Posterior cingulate gyrus (tissue), 11 donors: ENCODE results near the gene TRIM66.
A peak's percentile ranks its signal among the peaks of the same experiment; 100 is the strongest.

Experiments used
- DNase-seq, 10 donors: peaks; one replicate each; pipeline versions ENCODE4 v3.0.0 to v3.0.0-alpha.2; 2020 to 2021; ENCODE audit warnings: mixed read lengths in 3 of 10
- intact Hi-C: fragments of 100-400 bp; cut with DNase I; formaldehyde crosslinking; loops from one replicate; pipeline ENCODE4 v1.15.1; 2023

TRIM66 gene

DNA sequence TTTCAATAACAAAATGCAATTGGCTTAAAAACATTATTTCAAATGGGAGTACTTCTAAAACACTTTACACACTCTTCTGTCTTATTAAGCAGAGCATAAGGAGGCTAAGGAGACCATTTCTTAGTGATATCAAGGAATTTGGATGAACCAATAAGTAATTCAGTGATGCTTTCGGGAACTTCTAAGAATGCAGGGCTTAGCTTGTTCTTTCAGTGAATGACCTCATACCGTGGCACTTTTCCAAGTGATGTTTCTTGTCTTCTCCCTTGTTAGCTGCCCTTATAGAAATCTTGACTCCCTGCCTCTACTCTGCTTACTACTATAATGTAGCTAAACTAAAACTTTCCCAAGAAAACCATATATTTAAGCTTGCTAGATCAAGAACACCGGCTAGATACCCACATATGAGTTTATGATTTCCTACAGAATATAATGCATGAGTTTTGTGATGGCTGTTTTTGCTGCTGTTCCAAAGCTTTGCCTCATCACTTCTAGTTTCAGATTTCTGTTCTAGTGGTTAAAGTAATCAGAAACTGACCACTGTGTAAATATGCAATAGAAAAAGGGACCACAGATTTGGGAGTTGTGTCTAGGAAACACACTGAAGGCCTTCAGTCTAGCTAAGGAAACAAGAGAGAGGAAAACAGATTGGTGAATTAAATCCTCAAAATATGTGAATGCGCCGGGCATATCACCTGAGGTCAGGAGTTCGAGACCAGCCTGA, 50.9 kb downstream of the TRIM66 start:
- intact Hi-C loops, result no loop called here
- no peak for DNase-seq

DNA sequence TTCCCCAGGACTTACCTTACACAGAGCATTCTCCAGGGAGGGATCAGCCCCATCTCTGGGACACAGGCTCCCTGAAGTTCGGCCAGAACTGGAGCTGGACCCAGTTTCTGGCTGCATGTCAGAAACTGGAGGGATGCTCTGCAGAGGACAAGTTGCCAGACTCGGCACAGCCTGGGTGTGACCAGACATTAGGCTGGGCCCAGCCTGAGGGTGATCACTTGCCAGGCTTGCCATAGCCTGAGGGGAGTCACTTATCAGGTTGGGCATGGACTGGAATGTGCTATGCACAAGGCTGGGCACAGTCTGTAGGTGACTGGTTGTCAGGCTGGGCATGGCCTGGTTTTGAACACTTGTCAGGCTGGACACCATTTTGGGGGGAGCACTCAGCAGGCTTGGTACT, 57.8 kb downstream of the TRIM66 start:
- no peak for DNase-seq
- intact Hi-C loops, result no loop called here

DNA sequence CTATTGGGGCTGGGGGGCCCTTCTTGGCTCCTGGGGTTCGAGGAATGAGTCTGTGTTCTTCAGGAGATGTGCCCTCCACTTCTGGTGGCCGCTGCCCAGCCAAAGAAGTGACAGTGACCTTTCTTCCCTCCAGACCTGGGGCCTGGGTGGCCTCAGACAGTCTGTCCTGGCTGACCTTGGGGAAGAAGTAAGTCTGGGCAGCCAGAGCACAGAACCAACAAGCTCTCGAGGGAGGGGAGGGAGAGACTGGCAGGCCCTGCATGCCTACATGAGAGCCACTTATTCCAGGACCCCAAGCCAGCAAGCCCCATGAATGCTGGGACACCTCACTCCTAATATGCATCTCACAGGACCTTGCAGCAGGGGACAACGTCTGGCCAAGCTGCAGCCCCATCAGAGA, 61.3 kb downstream of the TRIM66 start:
- no peak for DNase-seq
- intact Hi-C loops, result no loop called here

DNA sequence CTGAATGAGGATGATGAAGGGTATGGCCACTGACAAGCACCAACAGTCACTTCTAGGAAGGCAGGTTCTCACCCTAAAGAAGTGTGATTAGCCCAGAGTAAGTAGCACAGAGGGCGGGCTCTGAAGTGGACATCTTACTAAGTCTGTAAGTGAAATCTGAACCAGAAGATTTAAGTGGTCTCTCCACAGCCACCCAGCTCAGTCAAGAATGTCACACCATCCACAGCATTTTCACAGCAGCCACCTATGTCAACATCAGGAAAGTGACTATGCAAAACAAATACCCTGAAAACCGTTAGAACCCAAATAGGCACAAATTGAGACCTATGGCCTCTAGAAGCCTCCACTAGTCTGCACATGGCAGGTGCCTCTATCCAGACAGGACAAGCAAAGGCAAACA, 65.4 kb downstream of the TRIM66 start:
- intact Hi-C loops, result no loop called here
- no peak for DNase-seq

DNA sequence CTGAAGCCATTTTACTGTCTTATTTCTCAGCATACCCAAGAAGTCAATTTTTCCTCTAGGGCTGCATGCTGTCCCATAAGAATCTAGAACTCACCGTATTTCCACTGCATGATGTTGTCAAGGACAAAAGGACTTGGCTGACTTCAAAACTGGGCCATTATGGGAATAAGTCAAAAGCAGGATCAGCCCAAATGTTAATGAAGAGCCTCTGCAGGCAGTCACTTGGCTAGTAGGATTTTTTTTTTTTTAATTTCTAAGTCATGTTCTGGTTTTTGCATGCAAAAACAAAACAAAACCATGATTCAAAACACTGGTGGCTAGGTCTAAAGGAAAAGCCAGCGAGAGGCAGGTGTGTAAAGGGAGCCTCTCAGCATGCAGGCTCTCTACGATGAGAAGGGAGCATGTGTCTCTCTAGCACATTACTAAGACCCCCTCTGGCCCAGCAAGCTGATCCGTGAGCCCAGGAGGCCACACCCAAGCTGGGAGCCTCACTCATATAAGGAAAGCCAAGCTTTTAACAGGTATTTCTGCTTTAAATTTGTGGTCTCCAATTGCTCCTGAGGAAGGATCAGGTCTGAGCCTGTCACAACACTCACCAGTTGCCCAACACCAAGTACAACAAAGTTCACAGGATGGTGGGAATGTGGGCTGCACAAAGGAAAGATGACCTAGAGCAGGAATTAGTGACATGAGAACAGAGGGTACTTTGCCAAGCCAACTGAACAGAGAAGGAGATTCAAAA, 67.0 kb downstream of the TRIM66 start:
- intact Hi-C loops, result no loop called here

DNA sequence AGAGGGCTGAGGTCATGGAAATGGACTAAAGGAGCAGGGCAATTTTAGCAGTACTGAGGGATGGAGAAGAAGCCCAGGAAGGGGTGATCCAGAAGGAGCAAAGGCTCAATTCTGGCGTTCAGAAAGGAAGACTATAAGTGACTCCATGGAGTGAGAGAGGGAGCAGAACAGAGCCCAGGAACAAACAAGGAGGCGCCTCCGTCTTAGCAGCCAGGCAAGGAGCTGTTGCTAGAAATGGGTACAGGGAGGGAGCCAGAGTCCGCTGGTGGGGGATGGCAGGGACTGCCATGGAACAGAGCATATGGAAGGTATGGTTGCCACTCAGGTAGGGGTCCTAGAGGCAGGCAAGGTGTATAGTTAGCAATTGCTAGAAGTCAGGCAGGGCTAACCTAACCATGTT, 68.0 kb downstream of the TRIM66 start:
- intact Hi-C loops, result no loop called here
- no peak for DNase-seq

More for the DNA sequence above, 67.0 kb downstream of the TRIM66 start:
- no peak for DNase-seq

DNA sequence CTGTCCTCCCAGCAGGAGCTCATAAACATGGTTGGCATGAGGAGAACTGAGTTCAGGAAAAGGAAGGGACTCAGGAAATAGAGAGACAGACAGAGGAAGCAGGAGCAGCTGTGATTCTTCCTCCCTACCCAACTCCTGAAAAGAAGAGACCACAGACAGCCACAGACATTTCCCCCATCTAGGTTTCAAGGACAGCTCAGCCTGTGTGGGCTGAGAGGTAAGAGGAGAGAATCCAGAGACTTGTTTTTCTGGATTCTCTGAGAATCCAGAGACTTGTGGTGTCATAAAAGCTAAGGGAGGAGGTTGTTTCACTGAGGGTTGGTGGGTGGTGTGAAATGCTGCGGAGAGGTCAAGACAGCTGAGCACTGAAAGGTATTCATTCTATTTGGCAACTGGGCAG, 69.4 kb downstream of the TRIM66 start:
- no peak for DNase-seq
- intact Hi-C loops, result no loop called here

DNA sequence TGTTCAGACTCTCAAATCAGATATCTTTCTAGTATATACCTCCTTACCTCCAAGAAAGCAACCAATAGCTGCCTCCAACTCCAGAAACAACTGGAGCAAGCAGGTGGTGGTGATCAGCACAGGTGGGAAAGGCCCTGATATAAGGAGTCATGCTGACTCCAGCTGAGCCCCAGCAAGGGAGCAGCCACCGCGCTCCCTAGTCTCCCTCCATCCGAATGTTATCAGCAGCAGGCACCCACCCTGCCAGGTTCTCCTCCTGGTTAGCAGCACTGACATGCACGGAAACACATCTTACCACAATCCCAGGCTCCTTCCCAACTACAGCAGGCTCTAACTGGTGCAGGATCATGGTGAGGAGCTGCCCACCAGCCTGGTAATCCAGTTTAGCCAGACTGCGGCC, 69.9 kb downstream of the TRIM66 start:
- no peak for DNase-seq
- intact Hi-C loops, result no loop called here

DNA sequence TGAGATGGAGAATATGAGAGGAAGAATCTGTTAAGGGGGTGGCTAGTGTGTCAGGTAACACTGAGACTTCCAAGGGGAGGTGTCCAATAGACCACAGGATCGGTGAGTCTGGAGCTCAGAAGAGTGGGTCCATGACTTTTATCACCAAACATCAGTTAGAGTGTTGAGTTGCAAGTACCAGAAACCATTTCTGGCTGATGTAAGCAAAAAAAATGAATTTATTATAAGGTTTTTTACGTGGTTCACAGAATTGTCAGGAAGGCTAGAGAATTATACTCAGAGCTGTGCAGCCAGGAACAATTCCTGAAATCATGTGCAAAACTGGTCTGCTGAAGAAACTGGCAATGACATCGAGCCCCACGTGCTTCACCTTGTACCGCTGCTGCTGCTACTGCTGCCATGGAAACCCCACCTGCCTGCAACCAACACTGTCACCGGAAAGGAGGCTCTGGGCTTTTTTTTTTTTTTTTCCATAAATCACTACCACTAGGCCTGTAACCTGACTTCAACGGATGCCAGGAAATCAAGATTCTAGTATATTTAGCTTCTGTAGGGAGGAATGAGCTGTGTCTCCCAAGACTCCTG, 71.8 kb downstream of the TRIM66 start:
- peak in 1 of 10 donors; percentile 74 for DNase-seq
- intact Hi-C loops, result no loop called here

DNA sequence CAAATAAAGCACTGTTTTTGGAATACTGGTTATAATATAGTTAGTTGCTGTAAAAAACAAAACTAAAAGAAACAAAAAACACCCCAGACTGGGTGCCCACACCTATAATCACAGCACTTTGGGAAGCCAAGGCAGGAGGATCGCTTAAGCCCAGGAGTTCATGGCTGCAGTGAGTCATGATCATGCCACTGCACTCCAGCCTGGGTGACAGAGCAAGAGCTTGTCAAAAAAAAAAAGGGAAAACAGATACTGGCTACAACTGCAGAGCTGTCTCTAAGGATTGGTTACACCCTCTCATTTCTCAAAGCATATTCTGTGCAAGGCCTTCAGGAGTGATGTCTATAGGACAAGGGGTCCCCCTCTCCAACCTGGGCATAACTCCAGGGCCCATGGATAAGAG, 73.8 kb downstream of the TRIM66 start:
- intact Hi-C loops, result no loop called here

DNA sequence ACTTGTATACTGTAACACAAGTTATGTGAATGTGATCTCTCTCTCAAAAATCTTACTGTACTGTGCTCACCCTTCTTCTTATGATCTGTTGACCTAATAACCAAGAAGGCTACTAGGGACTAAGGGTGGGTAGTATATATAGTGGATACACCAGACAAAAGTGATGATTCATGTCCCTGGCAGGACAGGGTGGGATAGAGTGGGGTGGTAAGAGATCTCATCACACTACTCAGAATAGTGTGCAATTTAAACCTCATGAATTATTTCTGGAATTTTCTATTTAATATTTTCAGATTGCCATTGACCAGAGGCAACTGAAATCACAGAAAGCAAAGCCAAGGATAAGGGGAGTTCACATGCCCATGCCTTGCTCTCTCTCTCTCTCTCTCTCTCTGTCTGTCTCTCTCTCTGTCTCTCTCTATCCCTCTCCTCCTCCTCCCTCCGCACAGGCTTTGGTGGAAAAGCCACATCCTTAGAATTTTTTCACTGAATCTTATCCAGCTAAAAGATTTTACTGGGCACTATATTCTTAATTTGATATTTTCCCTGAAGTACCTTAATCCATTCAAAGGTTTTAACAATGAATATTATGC, 76.4 kb downstream of the TRIM66 start:
- DNase-seq, result no peak
- intact Hi-C loops, result no loop called here

More for the DNA sequence above, 73.8 kb downstream of the TRIM66 start:
- no peak for DNase-seq

DNA sequence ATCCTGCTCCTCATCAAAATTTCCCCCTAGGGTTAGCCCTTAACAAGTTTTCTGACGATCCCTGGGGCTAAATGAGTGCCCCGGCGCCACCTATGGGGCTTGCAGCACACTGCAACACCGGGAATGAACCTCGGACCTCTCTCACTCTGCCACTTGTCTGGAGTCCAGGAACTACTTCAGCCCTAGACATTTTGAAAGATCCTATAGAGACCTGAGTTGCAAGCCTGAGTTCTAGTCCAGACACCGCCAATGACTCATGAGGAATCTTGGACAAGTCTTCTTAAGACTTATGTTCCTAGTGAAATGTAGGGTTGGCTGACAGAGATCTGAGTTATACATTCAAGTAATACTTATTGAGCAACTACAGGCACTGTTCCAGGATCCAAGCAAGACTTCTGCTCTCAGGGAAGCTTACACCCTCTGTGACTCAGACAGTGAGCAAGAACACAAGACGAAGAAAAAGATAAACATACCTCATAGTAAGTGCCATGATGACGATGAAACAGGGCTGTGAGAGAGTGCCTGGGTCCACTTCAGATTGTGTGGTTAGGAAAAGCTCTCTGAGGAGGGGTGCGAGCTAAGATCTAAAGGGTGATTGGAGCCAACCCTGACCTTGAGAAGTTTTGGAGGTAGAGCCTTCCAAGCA, 78.3 kb downstream of the TRIM66 start:
- no peak for DNase-seq

DNA sequence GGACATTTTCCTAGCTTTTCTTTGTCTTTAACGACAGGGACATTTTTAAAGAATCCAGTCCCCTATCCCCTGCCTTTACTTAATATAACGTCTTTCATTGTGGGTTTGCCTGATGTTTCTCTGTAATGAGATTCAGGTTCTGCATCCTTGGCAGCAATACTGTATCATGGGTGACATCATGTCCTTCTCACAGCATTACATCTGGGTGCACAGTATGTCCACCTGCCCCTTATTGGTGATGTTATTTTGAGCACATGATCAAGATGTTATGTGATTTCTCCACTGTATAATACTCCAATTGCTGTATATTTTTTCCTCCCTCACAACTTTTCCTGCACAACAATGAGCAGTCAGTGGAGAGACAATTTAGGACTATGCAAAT, 78.8 kb downstream of the TRIM66 start:
- intact Hi-C loops, result no loop called here
- DNase-seq, result no peak

More for the DNA sequence above, 78.3 kb downstream of the TRIM66 start:
- intact Hi-C loops, result no loop called here

DNA sequence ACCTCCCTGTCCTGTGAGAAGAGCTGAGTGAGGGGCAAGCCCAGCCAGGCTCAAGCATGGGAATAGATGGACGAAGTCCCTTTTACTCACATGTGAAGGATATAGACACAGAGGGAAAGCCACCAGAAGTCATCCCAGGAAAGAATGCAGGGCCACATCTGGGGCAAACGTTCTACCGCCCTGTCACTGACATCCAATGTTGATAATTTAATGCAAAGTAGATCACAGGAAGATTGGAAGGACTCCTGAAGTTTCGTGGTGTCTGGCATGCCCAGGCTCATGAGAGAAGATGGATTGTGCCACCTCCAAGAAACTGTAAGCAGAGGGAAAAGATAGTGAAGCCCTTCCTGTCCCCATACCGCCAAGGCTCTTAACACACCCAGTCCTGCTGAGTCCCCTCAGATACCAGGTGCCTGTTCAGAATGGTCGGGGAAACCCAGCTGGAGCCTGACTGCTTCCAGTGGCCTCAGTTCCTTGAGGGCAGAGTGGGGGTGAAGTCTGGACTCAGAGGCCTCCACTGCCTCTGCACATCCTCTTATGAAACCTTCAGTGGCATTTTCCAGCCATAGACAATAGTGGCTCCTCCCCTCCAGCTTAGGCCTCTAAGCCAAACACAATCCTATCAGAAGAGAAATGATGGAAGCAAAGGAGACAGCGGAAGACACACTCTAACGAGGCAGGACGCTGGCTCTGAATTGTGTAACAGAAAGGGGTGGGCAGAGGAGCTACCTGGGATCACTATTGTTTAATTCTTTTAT, 80.9 kb downstream of the TRIM66 start:
- DNase-seq, result no peak
- intact Hi-C loops, result no loop called here

DNA sequence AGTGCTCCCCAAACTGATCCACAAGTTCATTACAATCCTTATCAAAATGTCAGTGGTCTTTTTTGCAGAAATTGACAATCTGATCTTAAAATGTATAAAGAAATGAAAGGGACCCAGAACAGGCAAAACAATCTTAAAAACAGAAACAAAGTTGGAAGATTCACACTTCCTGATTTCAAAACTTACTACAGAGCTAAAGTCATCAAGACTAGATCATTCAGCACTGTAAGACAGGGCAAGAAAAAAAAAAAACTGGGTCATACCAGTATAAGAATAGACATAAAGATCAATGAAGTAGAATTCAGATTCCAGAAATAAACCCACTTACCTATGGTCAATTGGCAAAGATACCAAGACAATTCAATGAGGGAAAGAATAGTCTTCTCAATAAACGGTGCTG, 84.0 kb downstream of the TRIM66 start:
- no peak for DNase-seq
- intact Hi-C loops, result no loop called here

DNA sequence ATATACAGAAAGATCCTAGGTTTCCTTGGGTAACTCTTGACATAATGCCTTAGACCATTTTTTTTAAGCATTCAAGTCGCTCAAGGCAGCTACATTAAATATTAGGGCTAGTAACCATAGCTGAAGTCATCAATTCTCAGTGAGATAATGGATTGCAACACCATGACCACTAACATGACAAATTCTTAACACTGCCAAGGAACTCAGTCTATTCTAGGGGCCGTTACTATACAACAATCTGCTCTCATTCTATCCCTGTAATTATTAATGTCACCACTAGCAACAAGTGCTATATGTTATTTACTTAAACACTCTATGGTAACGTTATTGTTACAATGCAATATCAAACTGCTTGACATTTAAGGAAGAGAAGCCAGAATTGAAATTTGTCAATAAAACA, 85.3 kb downstream of the TRIM66 start:
- DNase-seq, result no peak
- intact Hi-C loops, result no loop called here

DNA sequence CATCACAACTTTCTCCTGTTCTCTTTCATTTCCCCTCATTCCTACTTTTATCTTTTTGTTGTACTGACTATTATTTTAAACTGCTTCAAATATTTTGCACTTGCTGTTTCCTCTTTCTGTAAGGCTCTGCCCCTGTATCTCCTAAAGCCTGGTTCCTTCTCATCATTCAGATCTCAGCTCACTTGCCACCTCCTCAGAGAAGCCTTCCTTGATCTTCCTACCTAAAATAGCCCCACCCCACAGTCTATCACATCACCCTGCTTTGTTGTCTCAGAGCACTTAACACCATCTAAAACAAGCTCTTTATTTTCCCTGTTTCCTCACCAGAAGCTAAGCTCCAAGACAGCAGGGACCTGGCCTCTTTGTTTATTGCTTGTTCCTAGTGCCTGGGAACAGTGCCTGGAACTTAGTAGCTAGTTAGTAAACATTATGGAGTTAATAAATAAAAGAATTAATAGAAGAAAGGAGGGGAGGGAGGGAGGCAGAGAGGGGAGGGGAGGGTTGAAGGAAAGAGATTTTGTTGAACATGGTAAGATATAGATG, 85.9 kb downstream of the TRIM66 start:
- DNase-seq, result no peak
- intact Hi-C loops, result no loop called here

DNA sequence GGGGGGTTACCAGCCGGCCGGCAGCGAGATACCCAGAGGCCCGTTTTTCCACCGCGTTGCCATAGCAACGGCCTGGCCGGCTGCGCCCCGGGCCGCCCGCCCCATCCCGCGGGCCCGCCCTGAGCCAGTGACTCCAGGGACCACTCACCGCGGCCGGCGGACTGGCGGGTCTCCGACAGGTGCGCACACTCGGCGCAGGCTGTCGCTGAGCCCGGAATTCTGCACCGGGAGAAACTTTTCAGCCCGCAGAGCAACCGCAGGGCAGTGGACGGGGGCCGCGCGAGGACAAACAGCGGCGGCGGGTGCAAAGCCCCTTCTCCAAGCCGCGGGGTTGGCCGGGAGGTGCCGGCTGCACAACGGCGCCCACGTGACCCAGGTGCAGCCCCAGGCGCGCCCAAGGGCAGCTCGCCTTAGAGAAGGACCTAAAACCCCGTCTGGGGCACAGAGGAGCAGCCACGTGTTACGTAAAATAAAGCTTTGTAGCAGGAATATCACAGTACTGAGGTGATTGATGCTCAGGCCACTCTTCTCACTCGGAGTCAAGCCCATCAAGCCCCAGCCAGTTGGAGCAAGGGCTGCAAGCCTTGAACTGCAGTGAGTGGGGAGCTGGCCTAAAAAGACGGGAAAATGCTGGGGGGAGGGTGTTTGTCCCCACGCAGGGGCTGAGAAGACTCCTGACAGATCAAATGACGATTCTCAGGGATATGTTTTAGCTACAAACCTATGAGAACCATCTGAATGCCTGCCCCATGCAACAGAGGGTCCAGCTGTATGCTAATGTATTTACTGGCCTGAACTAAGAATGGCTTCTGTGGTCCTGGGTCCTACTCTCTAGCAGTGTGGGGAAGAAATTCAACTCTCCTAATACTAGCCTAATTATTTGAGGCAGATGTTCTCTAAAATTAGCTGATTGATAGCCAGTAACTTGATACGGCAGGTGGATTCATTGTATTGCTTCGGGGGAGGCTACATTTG, 88.2 kb downstream of the TRIM66 start, which contains the start of gene STK33:
Gene STK33, minus strand, starts transcription at position 294 of the 975 bp plus-strand sequence. CDS start 119,323 bp downstream, outside the sequence.
- peak in 6 of 10 donors; percentile 17 to 84 (median 35) for DNase-seq
- intact Hi-C loops, result no loop called here

DNA sequence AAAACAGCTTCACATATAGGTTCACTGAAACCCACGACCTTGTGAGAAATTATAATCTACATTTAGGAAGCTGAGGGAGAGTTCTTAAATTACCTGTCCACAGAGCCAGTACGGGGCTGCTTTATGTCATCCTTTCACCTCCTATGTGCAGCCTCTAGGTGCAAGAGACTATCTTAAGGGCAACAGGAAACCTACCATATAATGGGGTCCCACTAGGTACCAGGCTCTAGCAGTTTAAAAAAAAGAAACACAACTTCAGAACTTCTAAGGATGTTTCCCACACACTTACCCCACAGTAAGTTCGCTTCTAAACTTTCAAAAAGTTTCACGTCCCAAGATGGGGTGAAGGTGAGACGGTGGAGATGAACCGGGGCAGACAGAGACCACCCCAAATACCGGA, 89.0 kb downstream of the TRIM66 start:
- intact Hi-C loops, result no loop called here

More for the DNA sequence above, 89.0 kb downstream of the TRIM66 start:
- no peak for DNase-seq
